ENCODE data around the gene ANKRD36C.
"Not testable (repeated sequence)": the region's sequence is repeated elsewhere in the genome, so short reads cannot be mapped to it uniquely, and the experiment has no call there.

ANKRD36C gene

DNA sequence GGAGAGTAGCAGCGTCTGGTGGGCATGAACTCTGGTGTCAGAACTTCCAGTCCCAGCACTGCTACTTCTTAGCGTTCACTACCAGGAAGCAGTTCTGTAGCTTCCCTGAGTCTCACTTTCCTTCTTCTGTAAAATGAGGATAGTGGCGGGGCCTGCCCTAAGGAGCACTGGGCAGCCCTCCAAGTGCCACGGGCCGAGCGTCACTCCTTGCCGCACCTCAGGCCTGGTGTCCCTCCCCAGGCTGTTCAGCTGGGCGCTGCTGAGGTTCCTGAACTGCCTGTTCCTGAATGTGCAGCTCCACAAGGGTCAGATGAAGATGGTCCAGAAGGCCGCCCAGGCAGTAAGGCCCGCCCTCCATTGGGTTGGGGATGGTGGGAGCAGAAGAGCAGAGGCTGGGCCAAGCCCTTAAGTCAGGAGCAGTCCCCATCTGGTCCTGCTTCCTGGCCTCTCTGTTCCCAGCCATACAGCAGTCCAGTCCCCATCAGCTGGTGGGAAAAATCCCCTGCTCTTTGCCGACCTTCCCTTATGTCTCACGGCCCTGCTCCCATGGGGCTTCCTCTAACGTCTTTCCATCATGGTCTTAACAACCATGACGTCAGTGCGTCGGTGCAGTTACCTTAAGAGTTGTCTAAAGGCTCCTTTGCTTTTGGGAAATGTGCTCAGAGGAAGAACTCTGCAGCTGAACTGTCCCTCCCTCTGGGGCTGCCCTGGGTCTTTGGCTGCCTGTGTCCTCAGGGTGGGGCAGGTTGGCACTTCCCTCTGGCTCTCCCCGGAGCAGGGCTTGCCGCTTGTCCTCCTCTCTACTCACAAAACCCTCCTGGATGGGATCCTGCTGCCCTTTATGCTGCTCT is 195.2 kb downstream of the ANKRD36C start:
- DNase-seq (ENCODE audit: low read depth) = not testable (repeated sequence)

DNA sequence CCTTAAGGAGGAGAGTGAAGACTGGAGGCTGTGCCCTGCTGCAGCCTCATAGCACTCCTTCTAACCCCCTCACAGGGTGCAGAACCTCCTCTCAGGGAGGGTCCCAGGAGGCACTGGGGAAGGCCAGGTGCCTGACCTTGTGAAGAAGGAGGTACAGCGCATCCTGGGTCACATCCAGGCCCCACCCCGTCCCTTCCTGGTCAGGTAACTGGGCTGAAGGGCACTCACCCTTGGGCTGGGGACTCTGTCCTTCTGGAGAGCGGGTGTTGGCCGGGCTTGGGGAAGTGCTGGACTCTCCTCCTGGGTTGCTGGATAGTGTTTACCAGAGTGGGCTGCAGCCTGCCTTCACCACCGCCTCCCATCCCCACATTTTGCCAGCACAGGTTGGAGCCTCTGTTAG is 197.7 kb downstream of the ANKRD36C start:
- not testable (repeated sequence) for DNase-seq (ENCODE audit: low read depth)

DNA sequence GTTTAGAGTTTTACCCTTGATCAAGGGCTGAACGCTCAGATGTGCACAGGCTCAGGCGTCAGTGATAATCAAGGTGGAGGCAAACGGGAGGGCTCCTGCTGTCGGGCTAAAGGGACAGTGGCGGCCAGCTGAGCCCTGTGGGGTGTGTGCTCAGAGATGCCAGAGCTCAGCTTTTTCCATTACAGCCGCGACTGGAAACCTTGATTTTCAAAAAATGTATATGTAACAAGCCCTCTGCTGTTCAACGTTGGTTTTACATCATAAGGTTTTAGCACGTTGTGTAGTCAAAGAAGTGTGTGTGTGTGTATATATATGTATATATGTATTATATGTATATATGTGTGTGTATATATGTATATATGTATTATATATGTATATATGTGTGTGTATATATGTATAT is 201.4 kb downstream of the ANKRD36C start:
- DNase-seq (ENCODE audit: low read depth) = not testable (repeated sequence)

DNA sequence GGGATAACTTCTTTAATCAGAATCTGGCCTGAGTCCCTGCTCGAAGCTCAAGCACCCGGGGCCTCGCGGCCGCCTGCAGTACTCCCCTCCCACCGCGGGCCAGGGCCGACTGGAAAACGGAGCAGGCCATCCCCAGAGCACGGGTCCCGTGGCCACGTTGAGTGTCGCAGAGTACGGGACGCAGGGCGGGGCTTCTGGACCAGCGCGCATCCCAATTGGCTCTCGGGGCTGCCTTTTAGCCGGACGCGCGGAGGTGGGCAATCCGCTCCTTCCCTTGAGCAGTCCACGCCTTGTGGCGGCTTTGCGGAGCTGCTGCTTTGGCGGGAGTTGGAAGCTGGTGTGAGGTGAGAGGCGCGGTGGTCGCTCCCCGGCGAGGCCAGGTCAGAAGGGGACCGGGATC is 202.2 kb downstream of the ANKRD36C start:
- DNase-seq (ENCODE audit: low read depth) = not testable (repeated sequence)

DNA sequence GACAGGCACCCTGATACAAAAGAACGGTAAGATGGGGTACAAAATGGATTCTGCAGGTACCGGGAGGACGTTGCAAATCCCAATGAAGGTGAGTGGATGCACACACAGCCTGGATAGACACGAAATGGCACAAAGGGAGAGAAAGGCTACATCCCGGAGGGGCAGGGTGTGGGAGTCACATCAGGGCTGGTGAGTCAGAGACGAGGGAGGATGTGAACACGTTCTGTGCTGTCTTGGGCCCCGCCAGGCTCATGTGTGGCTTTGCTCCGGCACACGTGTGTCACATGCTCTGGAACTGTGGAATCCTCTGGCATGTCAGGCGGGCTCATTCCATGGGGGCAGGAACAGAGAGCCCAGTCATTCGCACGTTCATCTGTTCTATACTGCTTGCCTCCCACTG is 203.0 kb downstream of the ANKRD36C start:
- not testable (repeated sequence) for DNase-seq (ENCODE audit: low read depth)

Measured in activated gamma-delta T cell treated with anti-CD3 and anti-CD28 coated beads, Interleukin-2, amount 50 U/mL, for 16 hours (primary cell).